Measurements from ENCODE around the gene HEXIM2. TPM values are rescaled to one million over a fixed set of nuclear protein-coding genes. Genes with fewer than 3 reads are reported as not detected.

HEXIM2 gene
- total and polyA plus RNA-seq, 2 of the 13 experiments (the other 11 are each of a cell fraction or from before 2014, with no cell fraction given): 27.1 to 32.4 TPM

- TF ChIP-seq ZNF781 (CRISPR knock-in tag; IDR thresholded peaks at IDR 0.05; ENCODE audit: borderline replicate concordance, not compliant biosample characterization) (no peak), RARA (CRISPR knock-in tag; IDR thresholded peaks at IDR 0.05) (no peak), TCF7L2 (IDR thresholded peaks at IDR 0.05; ENCODE audit: low read depth, low read length) (no peak), ZNF282 (IDR thresholded peaks at IDR 0.05; ENCODE audit: partially characterized antibody) (no peak), BATF2 (CRISPR knock-in tag; IDR thresholded peaks at IDR 0.05) (no peak), ZNF460 (CRISPR knock-in tag; IDR thresholded peaks at IDR 0.05; ENCODE audit: borderline replicate concordance) (no peak), SATB2 (CRISPR knock-in tag; IDR thresholded peaks at IDR 0.05) (no peak), MXD4 (CRISPR knock-in tag; IDR thresholded peaks at IDR 0.05) (no peak), STAG1 (CRISPR knock-in tag; IDR thresholded peaks at IDR 0.05) (peak; percentile 95), SNAPC5 (CRISPR knock-in tag; IDR thresholded peaks at IDR 0.05; ENCODE audit: borderline replicate concordance) (no peak), KDM2A (CRISPR knock-in tag; IDR thresholded peaks at IDR 0.05; ENCODE audit: borderline replicate concordance, low read depth) (peak; percentile 51; the same call in 1 of the 2 replicates), ZNF644 (CRISPR knock-in tag; IDR thresholded peaks at IDR 0.05; ENCODE audit: low read depth) (no peak), ZNF788 (CRISPR knock-in tag; IDR thresholded peaks at IDR 0.05; ENCODE audit: borderline replicate concordance) (no peak), GZF1 (CRISPR knock-in tag; IDR thresholded peaks at IDR 0.05) (no peak), ARID4A (CRISPR knock-in tag; IDR thresholded peaks at IDR 0.05; ENCODE audit: borderline replicate concordance) (peak; percentile 41; the same call in 1 of the 2 replicates)
- TF ChIP-seq, protein P1, sequence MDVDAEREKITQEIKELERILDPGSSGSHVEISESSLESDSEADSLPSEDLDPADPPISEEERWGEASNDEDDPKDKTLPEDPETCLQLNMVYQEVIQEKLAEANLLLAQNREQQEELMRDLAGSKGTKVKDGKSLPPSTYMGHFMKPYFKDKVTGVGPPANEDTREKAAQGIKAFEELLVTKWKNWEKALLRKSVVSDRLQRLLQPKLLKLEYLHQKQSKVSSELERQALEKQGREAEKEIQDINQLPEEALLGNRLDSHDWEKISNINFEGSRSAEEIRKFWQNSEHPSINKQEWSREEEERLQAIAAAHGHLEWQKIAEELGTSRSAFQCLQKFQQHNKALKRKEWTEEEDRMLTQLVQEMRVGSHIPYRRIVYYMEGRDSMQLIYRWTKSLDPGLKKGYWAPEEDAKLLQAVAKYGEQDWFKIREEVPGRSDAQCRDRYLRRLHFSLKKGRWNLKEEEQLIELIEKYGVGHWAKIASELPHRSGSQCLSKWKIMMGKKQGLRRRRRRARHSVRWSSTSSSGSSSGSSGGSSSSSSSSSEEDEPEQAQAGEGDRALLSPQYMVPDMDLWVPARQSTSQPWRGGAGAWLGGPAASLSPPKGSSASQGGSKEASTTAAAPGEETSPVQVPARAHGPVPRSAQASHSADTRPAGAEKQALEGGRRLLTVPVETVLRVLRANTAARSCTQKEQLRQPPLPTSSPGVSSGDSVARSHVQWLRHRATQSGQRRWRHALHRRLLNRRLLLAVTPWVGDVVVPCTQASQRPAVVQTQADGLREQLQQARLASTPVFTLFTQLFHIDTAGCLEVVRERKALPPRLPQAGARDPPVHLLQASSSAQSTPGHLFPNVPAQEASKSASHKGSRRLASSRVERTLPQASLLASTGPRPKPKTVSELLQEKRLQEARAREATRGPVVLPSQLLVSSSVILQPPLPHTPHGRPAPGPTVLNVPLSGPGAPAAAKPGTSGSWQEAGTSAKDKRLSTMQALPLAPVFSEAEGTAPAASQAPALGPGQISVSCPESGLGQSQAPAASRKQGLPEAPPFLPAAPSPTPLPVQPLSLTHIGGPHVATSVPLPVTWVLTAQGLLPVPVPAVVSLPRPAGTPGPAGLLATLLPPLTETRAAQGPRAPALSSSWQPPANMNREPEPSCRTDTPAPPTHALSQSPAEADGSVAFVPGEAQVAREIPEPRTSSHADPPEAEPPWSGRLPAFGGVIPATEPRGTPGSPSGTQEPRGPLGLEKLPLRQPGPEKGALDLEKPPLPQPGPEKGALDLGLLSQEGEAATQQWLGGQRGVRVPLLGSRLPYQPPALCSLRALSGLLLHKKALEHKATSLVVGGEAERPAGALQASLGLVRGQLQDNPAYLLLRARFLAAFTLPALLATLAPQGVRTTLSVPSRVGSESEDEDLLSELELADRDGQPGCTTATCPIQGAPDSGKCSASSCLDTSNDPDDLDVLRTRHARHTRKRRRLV (CRISPR knock-in tag; IDR thresholded peaks at IDR 0.05): no peak
- TF ChIP-seq, protein P2, sequence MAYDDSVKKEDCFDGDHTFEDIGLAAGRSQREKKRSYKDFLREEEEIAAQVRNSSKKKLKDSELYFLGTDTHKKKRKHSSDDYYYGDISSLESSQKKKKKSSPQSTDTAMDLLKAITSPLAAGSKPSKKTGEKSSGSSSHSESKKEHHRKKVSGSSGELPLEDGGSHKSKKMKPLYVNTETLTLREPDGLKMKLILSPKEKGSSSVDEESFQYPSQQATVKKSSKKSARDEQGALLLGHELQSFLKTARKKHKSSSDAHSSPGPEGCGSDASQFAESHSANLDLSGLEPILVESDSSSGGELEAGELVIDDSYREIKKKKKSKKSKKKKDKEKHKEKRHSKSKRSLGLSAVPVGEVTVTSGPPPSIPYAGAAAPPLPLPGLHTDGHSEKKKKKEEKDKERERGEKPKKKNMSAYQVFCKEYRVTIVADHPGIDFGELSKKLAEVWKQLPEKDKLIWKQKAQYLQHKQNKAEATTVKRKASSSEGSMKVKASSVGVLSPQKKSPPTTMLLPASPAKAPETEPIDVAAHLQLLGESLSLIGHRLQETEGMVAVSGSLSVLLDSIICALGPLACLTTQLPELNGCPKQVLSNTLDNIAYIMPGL (CRISPR knock-in tag; IDR thresholded peaks at IDR 0.05; ENCODE audit: borderline replicate concordance in 1 of 2, low read depth in 1 of 2): peak in 1 of 2 experiments; percentile 74; a peak in 2 of 4 replicates
Observed at GRCh38 chr17:45218895-45219661, 57.4 kb downstream of the HEXIM2 start (continued).
